Stimulated activated CD4-positive, alpha-beta T cell treated with anti-CD3 and anti-CD28 coated beads, Interleukin-1b, Interleukin-23, amount 100 ng/mL, for 24 hours (primary cell): Measurements from ENCODE around the gene PMM2.
"Not testable (repeated sequence)": the region's sequence is repeated elsewhere in the genome, so short reads cannot be mapped to it uniquely, and the experiment has no call there.

ENCODE experiments used
- DNase-seq, 4 experiments: peaks; one replicate each; pipeline ENCODE4 v3.0.0-alpha.2; 2020; ENCODE audit warnings: low read depth in 4 of 4, low spot score in 1 of 4

PMM2 gene

GRCh38 chr16:8797364-8798173 lies at the start of gene PMM2, which contains the start of gene TMEM186:
Gene PMM2, plus strand, starts transcription at chr16:8797839. Its CDS starts 44 bp downstream, at chr16:8797883.
Gene TMEM186, minus strand, starts transcription at chr16:8797639. Its CDS starts 25 bp downstream, at chr16:8797614.
- peak; percentile 80 to 92 (median 87) for DNase-seq

DNA sequence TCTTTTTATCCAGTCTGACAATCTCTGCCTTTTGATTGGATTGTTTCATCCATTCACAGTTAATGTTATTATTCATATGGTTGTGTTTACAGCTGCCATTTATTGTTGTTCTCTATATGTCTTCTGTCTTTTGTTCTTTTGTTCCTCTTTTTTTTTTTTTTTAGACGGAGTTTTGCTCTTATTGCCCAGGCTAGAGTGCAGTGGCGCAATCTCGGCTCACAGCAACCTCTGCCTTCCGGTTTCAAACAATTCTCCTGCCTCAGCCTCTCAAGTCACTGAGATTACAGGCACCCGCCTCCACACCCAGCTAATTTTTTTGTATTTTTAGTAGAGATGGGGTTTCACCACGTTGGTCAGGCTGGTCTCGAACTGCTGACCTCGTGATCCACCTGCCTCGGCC lies 48.7 kb upstream of the PMM2 start:
- DNase-seq = not testable (repeated sequence)

DNA sequence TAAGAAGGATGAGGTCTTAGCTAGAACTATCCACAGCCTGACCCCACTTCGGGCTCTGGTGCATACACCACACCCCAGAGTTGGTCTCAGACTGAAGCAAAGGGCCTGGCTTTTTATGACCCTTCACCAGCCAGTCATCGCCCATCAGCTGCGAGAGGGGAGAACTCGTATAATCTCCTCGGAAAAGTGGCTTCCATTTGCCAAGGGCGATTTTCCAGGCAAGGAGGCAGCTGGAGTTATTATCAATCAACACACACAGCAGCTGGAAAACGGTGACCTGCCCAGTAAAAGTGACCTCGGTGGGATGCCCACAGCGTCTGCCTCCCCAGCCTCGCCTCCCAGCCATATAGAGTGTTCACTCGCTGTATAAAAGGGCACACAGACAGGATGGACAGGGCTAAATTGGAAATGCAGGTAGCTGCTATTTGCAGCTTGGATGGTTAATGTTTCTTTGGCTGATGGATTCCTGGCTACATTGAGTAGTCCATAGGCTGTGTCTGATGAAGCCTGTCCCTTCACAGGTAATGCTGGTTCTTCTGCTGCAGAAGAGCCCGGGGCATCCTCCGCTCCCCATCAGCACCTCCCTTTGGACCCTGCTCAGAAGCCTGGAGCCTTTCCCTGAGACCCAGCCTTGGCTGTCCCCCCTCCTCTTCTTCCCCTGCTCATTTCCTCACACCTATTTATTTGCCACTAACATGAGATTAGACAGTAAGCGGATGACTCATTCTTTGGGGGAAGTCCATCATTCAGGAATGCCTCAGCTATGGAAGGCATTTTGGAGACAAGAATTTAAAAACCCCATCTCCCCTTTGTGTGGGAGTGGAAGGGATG lies 45.9 kb upstream of the PMM2 start:
- no peak for DNase-seq

- no peak for DNase-seq
These were observed 44.9 kb upstream of the PMM2 start for GRCh38 chr16:8752706-8753105.

- DNase-seq = no peak
These were observed 44.1 kb upstream of the PMM2 start for GRCh38 chr16:8753416-8754054.

DNA sequence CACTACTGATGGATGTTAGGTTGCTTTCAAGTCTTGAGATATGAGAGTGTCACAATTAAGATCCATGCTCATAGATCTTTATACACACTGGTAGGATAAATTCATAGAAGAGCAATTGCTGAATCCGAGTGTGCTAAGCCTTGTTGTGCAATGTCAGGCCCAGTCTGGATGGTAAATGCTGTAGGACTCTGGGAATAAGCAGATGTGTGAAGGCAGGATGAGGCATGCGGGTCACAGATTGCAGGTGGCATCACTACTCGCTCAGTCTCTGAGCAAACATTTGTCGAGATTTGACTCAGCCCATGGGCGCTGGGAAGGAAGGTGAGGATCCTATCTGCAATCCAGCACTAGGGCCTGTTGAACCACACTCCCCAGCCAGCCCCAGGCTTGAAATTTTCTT lies 40.9 kb upstream of the PMM2 start:
- DNase-seq = no peak

DNA sequence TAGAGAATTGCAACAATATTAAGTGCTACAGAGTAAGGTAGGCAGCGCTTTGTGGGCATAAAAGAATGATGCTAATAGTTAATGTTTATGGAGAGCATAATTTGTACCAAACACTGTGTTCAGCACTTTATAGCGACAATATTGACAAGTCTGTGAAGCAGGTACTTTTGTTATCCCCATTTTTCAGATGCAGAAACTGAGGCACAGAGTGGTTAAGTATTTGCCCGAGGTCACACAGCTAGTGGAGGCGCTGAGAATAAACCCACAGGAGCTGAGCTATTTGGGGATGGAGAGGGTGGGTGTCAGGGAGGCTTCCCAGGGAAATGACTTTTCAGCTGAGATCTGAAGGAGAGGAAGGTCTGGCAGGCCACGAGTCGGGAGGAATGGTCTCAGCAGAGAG lies 39.6 kb upstream of the PMM2 start:
- no peak for DNase-seq

DNA sequence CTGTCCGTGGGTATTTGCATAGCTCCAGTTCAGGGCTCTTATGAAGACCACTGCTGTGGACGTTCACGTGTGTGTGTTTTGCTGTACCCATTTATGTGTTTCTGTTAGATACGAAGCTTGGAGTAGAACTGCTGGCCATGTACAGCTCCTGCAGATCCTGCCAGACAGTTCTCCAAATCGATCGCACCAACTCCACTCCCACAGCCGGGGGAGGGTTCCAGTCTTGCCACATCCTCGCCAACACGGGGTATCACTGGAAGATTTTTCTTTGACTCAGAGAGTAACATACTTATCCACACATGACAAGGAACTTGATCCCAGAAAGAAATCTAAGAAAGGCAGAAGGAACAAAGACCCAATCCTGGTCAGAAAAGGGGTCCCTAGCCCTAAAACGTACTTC lies 37.6 kb upstream of the PMM2 start:
- DNase-seq = no peak

GRCh38 chr16:8761078-8761477 lies 36.6 kb upstream of the PMM2 start:
- DNase-seq = no peak

DNA sequence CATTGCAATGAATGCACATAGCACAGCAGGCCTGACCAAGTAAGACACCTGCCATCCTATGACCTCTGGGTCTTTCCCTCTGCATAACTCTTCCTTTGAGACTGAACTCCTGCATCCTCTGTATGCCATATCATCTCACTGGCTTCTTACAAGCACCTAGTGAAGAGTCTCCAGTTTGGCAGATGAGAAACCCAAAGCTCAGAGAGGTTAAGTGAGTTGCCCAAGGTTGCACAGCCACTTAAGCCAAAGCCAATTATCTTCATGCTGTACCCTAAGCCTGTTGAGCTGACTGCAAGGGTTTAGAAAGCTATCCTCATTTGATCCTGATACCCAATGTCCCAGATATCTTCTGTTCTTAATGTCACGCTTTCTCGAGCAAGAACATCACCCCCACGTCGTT lies 35.4 kb upstream of the PMM2 start:
- no peak for DNase-seq

- DNase-seq = no peak
These were observed 34.6 kb upstream of the PMM2 start for GRCh38 chr16:8763083-8763482.

- no peak for DNase-seq
These were observed 33.7 kb upstream of the PMM2 start for GRCh38 chr16:8763899-8764298.

- no peak for DNase-seq
These were observed 33.0 kb upstream of the PMM2 start for GRCh38 chr16:8764525-8765250.

DNA sequence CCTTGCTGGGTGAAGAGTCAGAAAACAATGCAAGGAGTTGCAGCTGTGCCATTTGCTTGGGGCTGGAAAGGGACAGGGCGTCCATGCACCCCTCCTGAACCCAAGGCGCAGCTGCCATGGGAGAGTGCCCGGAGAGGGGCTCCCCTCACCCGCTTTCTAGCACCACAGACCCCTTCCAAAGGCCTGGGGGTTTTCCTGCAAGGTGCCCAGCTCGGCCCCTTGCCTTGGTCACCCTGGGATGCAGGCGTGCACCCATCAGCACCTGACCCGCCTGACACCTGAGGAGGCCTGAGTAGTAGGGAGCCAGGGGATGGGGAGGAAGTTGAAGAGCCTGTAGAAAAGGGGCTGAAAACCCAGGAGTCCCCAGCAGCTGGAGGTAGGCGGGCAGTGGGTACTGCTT lies 30.5 kb upstream of the PMM2 start:
- no peak for DNase-seq

DNA sequence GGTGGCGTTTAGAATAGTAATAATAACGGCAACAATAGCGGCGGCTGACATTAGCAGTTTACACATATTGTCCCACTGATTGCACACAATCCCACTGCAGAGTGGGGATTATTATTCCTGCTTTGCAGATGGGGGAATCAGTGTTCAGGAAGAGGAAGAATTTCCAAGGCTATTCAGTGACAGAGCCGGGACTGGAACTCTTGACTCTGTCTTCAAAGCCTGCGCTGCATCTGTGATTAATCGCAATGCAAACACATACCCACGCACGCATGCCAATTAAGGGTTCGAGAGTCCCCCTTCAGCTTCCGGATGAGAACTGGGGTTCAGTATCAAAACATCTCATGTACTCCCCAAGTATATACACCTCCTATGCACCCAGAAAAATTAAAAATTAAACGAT lies 29.4 kb upstream of the PMM2 start:
- DNase-seq = no peak

DNA sequence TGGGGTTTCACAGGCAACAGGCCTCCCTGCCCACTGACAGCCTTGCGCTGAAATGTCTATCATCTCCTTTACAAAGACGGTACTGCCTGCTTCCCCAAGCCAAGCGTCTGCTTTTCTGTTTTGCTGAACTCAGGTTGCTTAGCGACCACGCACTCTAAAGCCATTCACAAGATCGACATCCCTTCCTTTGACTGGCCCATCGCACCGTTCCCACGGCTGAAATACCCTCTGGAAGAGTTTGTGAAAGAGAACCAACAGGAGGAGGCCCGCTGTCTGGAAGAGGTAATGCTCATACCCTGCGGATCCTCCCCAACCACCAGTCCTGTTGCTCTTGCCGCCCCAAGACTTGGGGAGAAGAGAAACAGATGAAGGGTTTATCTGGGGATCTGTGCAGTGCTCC lies 28.9 kb upstream of the PMM2 start:
- DNase-seq = no peak

DNA sequence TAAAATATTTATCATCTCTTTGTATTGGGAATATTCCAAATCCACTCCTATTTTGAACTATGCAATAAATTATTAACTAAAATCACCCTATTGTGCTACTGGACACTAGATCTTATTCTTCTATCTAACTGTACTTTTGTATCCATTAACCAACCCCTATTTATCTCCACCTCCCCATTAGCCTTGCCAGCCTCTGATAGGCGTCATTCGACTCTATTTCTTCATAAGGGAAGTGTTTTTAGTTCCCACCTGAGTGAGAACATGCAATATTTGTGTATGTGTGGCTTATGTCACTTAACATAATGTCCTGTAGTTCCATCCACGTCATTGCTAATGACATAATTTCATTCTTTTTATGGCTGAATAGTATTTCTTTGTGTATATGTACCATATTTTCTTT lies 24.1 kb upstream of the PMM2 start:
- no peak for DNase-seq

DNA sequence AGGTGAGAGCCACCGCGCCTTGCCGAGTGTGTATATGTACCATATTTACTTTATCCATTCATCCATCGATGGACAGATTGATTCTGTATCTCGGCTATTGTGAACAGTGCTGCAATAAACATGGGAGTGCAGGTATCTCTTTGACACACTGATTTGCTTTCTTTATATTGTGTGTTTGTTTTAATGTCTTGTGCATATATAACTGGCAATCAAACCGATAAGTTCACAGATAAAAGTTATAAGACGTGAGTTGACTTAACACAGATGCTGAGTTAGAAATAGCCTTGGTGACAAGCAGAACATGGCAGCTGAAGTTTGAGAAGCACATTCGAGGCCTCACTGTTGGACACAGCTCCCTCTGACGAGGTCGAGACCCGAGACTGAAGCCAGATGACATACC lies 23.4 kb upstream of the PMM2 start:
- DNase-seq = no peak

- no peak for DNase-seq
These were observed 22.3 kb upstream of the PMM2 start for GRCh38 chr16:8775359-8775758.

DNA sequence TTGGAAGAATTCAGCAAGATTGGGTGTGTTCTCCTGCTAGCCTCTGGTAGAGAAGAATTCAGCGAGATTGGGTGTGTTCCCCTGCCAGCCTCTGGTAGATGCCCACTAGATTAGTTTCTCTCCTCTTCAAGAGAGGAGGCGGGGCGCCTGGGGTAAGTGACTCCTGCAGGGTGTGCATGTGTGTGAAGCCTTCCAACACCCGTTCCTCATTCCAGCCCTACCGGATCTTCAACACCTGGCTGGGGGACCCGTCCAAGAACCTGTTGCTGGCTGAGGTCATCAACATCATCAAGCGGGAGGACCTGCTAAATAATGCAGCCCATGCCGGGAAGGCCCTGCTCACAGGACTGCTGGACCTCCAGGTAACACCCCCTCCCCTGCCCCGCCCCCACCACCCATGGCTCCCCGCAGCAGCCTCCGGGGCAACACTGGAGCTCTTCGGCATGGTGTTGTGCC lies 21.5 kb upstream of the PMM2 start:
- no peak for DNase-seq

- DNase-seq = no peak
These were observed 20.4 kb upstream of the PMM2 start for GRCh38 chr16:8777217-8777616.
